NCI-H1092 (cell line): Measurements from ENCODE around the gene SLC24A1.

Source experiments
- DNase-seq: peaks from one replicate; lab custom pipeline; 2025; lab: John Stamatoyannopoulos, UW

Gene SLC24A1

GRCh38 chr15:65618560-65619109 is 3.1 kb upstream of the SLC24A1 start:
- no peak for DNase-seq

- no peak for DNase-seq
Measured at GRCh38 chr15:65619626-65620290, 2.0 kb upstream of the SLC24A1 start.

GRCh38 chr15:65620833-65621232 is 905 bp upstream of the SLC24A1 start:
- DNase-seq = no peak

GRCh38 chr15:65623103-65623502 is 1.4 kb downstream of the SLC24A1 start:
- DNase-seq = no peak

GRCh38 chr15:65626856-65627255 is 5.1 kb downstream of the SLC24A1 start:
- DNase-seq = no peak

GRCh38 chr15:65629548-65629947 is 7.8 kb downstream of the SLC24A1 start:
- no peak for DNase-seq

- no peak for DNase-seq
Measured at GRCh38 chr15:65630760-65631159, 9.0 kb downstream of the SLC24A1 start.

GRCh38 chr15:65631503-65631902 is 9.8 kb downstream of the SLC24A1 start:
- no peak for DNase-seq

- DNase-seq = no peak
Measured at GRCh38 chr15:65632780-65633375, 11.1 kb downstream of the SLC24A1 start.

- DNase-seq = no peak
Measured at GRCh38 chr15:65633752-65634151, 12.0 kb downstream of the SLC24A1 start.

GRCh38 chr15:65634356-65634755 is 12.6 kb downstream of the SLC24A1 start:
- no peak for DNase-seq

GRCh38 chr15:65638109-65638508 is 16.4 kb downstream of the SLC24A1 start:
- DNase-seq = no peak

- DNase-seq = peak; percentile 39
Measured at GRCh38 chr15:65638681-65639089, 16.9 kb downstream of the SLC24A1 start.

GRCh38 chr15:65639509-65639908 is 17.8 kb downstream of the SLC24A1 start:
- no peak for DNase-seq

- DNase-seq = no peak
Measured at GRCh38 chr15:65641768-65642475, 20.2 kb downstream of the SLC24A1 start.

GRCh38 chr15:65642594-65642993 is 20.9 kb downstream of the SLC24A1 start:
- DNase-seq = no peak

- no peak for DNase-seq
Measured at GRCh38 chr15:65644282-65644681, 22.5 kb downstream of the SLC24A1 start.

- DNase-seq = no peak
Measured at GRCh38 chr15:65645392-65645791, 23.7 kb downstream of the SLC24A1 start.

- no peak for DNase-seq
Measured at GRCh38 chr15:65646486-65646885, 24.7 kb downstream of the SLC24A1 start.

- no peak for DNase-seq
Measured at GRCh38 chr15:65650312-65651041, 28.7 kb downstream of the SLC24A1 start.

- DNase-seq = no peak
Measured at GRCh38 chr15:65651042-65651322, 29.2 kb downstream of the SLC24A1 start.
